ENCODE data around the gene MYPOP. TPM values are rescaled to one million over a fixed set of nuclear protein-coding genes. Genes with fewer than 3 reads are reported as not detected.

MYPOP gene
- total and polyA plus RNA-seq, 10 of the 15 experiments (the other 5 are each of a cell fraction or from before 2014, with no cell fraction given) = 0.47 to 9.4 (median 1.4) TPM

- H3K27me3 ChIP-seq (replicated peaks in 1 of 2; ENCODE audit: control insufficient read depth in 2 of 2, insufficient read depth in 2 of 2, low read length in 1 of 2) = no peaks in the 10 kb centered on the region; a peak in 1 of 4 replicates
- no peak overlapping the region for H3K4me3 ChIP-seq
- ChIA-PET CTCF (no interaction called here), RAD21 (ENCODE audit: unreplicated experiment) (no interaction called here), POLR2A (interaction anchor here (0.6 to 1.2 kb wide), 2 partner anchors 9 to 12 kb away, joined by 3 read pairs; no protein-coding TSS in a partner anchor), SMC1A (ENCODE audit: uncharacterized antibody, unreplicated experiment) (interaction anchor here (1.2 kb wide), 1 partner anchor 9 kb away, joined by 3 read pairs; the partner anchor contains the start of gene FOXA3)
- no peak overlapping the region for H3K27ac ChIP-seq (ENCODE audit: control insufficient read depth, insufficient read depth)
- H3K4me1 ChIP-seq (ENCODE audit: control insufficient read depth, insufficient read depth, low read length) = peaks cover 8% of the 10 kb centered on the region
- no peak overlapping the region for H2AFZ ChIP-seq (ENCODE audit: control insufficient read depth, low read depth, low read length)
- H3K9me3 ChIP-seq (replicated peaks; ENCODE audit: control insufficient read depth, insufficient read depth, low read length) = no peaks in the 10 kb centered on the region
- no peaks in the 10 kb centered on the region for H3K79me2 ChIP-seq (ENCODE audit: control insufficient read depth, insufficient read depth, low read length)
- intact Hi-C loops (cut with micrococcal nuclease; ENCODE audit: unreplicated experiment) (no loop called here), in situ Hi-C loops (cut with MboI) (no loop called here)
- FAIRE-seq (no peak), ATAC-seq (no peak), DNase-seq (ENCODE audit: low read depth, low spot score) (no peak)
- H4K20me1 ChIP-seq (ENCODE audit: control insufficient read depth, insufficient read depth) = no peaks in the 10 kb centered on the region
- BruUV-seq (replicated peaks) = no TSS peak
- TF ChIP-seq, protein P1, sequence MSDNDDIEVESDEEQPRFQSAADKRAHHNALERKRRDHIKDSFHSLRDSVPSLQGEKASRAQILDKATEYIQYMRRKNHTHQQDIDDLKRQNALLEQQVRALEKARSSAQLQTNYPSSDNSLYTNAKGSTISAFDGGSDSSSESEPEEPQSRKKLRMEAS (IDR thresholded peaks at IDR 0.05; ENCODE audit: low read depth, low read length) = no peak
- TF ChIP-seq CHD4 (IDR thresholded peaks at IDR 0.05) (no peak), NR2C2 (IDR thresholded peaks at IDR 0.05; ENCODE audit: borderline replicate concordance, control insufficient read depth, insufficient read length, low read depth) (no peak), MXI1 (IDR thresholded peaks at IDR 0.05; ENCODE audit: low read depth, low read length) (no peak), CREB1 (IDR thresholded peaks at IDR 0.05; ENCODE audit: low read depth) (no peak)
- 57% methylated on average over 7 of the region's 7 CpGs for WGBS (ENCODE audit: insufficient coverage, insufficient replicate concordance, low lambda C conversion rate, missing lambda C conversion rate)
- no peaks in the 10 kb centered on the region for H3K36me3 ChIP-seq (ENCODE audit: control insufficient read depth in 2 of 2, insufficient read depth in 2 of 2, low read length in 1 of 2)
- no peak overlapping the region for H3K9ac ChIP-seq (ENCODE audit: control insufficient read depth, insufficient read depth, low read length)
- no peak overlapping the region for H3K4me2 ChIP-seq (ENCODE audit: control insufficient read depth, insufficient read depth)
These were observed 29.1 kb downstream of the MYPOP start for GRCh38 chr19:45873219-45873772.

Data from GM12878 (cell line).